Measurements from ENCODE around the gene PCGF6. TPM values are rescaled to one million over a fixed set of nuclear protein-coding genes. Genes with fewer than 3 reads are reported as not detected.
"Not testable (repeated sequence)": the region's sequence is repeated elsewhere in the genome, so short reads cannot be mapped to it uniquely, and the experiment has no call there.

Gene PCGF6
- 5.2 TPM for total RNA-seq

GRCh38 chr10:103350517-103351260 lies at the start of gene PCGF6:
Gene PCGF6, minus strand, starts transcription at chr10:103351140. Its CDS starts 74 bp downstream, at chr10:103351066.
- DNase-seq (ENCODE audit: low spot score), result peak; percentile 70

- no peak for DNase-seq (ENCODE audit: low spot score)
Observed at GRCh38 chr10:103397191-103397825, 46.4 kb upstream of the PCGF6 start.

GRCh38 chr10:103396789-103397087 lies 45.8 kb upstream of the PCGF6 start:
- no peak for DNase-seq (ENCODE audit: low spot score)

GRCh38 chr10:103396067-103396788 lies 45.3 kb upstream of the PCGF6 start, which contains the start of the genes ATP5MK and PDCD11:
Gene ATP5MK, minus strand, starts transcription at chr10:103396475. Its CDS starts 4,018 bp downstream, at chr10:103392457.
Gene PDCD11, plus strand, starts transcription at chr10:103396626. Its CDS starts 1,801 bp downstream, at chr10:103398427.
- DNase-seq (ENCODE audit: low spot score), result peak; percentile 97

- DNase-seq (ENCODE audit: low spot score), result no peak
Observed at GRCh38 chr10:103395754-103396066, 44.8 kb upstream of the PCGF6 start.

GRCh38 chr10:103394180-103394579 lies 43.2 kb upstream of the PCGF6 start:
- DNase-seq (ENCODE audit: low spot score), result no peak

GRCh38 chr10:103382769-103383168 lies 31.8 kb upstream of the PCGF6 start:
- DNase-seq (ENCODE audit: low spot score), result no peak

GRCh38 chr10:103374263-103374662 lies 23.3 kb upstream of the PCGF6 start:
- DNase-seq (ENCODE audit: low spot score), result no peak

GRCh38 chr10:103373544-103373943 lies 22.6 kb upstream of the PCGF6 start:
- no peak for DNase-seq (ENCODE audit: low spot score)

- DNase-seq (ENCODE audit: low spot score), result peak; percentile 95
Observed at GRCh38 chr10:103367782-103368518, 17.0 kb upstream of the PCGF6 start, which contains the start of gene TAF5. Gene TAF5, plus strand, starts transcription at chr10:103367976. Its CDS starts 14 bp downstream, at chr10:103367990.

GRCh38 chr10:103367379-103367781 lies 16.4 kb upstream of the PCGF6 start:
- DNase-seq (ENCODE audit: low spot score), result no peak

- not testable (repeated sequence) for DNase-seq (ENCODE audit: low spot score)
Observed at GRCh38 chr10:103360791-103361190, 9.9 kb upstream of the PCGF6 start.

- not testable (repeated sequence) for DNase-seq (ENCODE audit: low spot score)
Observed at GRCh38 chr10:103359493-103359892, 8.6 kb upstream of the PCGF6 start.

GRCh38 chr10:103355906-103356599 lies 5.1 kb upstream of the PCGF6 start:
- no peak for DNase-seq (ENCODE audit: low spot score)

GRCh38 chr10:103354567-103354966 lies 3.6 kb upstream of the PCGF6 start:
- not testable (repeated sequence) for DNase-seq (ENCODE audit: low spot score)

GRCh38 chr10:103353281-103353680 lies 2.3 kb upstream of the PCGF6 start:
- DNase-seq (ENCODE audit: low spot score), result no peak

- DNase-seq (ENCODE audit: low spot score), result no peak
Observed at GRCh38 chr10:103350175-103350516, 794 bp downstream of the PCGF6 start.

GRCh38 chr10:103336370-103336769 lies 14.6 kb downstream of the PCGF6 start:
- DNase-seq (ENCODE audit: low spot score), result no peak

- no peak for DNase-seq (ENCODE audit: low spot score)
Observed at GRCh38 chr10:103334567-103334966, 16.4 kb downstream of the PCGF6 start.

- DNase-seq (ENCODE audit: low spot score), result no peak
Observed at GRCh38 chr10:103333934-103334520, 16.9 kb downstream of the PCGF6 start.

GRCh38 chr10:103327906-103328305 lies 23.0 kb downstream of the PCGF6 start:
- no peak for DNase-seq (ENCODE audit: low spot score)
